Spleen (tissue), 7 donors: ENCODE results near the gene CD81.

Source experiments
- CTCF ChIP-seq, 11 experiments: fragments of 200-600 bp in 7 of 11; fragments of 450-650 bp in 4 of 11; sonication (generic) in 4 of 11; IDR thresholded peaks in 8 of 11; conservative IDR thresholded peaks in 3 of 11; 1 replicate in 7 of 11; 2 replicates in 4 of 11; pipeline versions ENCODE4 v1.4.0 to v1.8.0; 2016 to 2021; ENCODE audit warnings: antibody characterized with exemption in 11 of 11, inconsistent platforms in 4 of 11, mild to moderate bottlenecking in 1 of 11
- POLR2A ChIP-seq, 3 donors: fragments of 450-650 bp; IDR thresholded peaks; one replicate each; pipeline ENCODE4 v1.5.1; 2017; ENCODE audit warnings: antibody characterized with exemption in 3 of 3, mild to moderate bottlenecking in 1 of 3
- POLR2AphosphoS5 ChIP-seq, 3 donors: sonication (generic); formaldehyde crosslinking; IDR thresholded peaks; one replicate each; pipeline ENCODE4 v1.5.1; 2017; ENCODE audit warnings: antibody characterized with exemption in 3 of 3
- donor health status: DM: no; HTN: no; CAD: no; lungs with moderate emphysema.
- donor health status: DM: no; HTN: no; CAD: no.
- donor health status: DM: no; HTN: no; CAD: no.

DNA sequence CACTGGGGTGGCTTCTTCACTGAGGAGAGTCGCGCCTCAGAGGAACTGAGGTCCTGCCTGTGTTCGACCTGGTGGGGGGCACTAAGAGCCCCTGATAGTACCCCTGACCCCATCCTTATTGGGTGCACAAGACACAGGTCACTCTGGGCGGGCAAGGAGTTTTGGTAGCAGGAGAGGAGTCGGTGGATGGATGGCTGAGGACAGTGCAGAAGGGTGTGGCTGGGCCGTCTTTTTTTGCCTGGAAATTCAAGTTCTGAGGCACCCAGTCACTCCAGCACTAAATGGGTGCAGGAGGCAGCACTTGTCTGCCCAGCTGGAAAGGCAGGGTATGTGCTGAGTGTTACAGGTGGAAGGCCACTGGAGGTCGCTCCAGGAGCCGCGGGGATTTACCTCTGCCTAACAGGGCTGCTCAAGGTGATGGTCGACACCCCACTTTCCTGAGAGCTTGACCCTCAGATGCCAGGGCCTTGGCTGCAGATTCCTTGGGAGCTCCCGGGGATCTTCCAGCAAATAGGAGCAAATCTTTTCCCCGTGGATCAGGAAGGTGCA lies 24.4 kb downstream of the CD81 start:
- TF ChIP-seq POLR2A (IDR thresholded peaks at IDR 0.05), result no peak
- no peak for TF ChIP-seq CTCF (IDR thresholded peaks at IDR 0.05 in 8 of 11, conservative IDR thresholded peaks at IDR 0.05 in 3 of 11)
- TF ChIP-seq POLR2AphosphoS5 (IDR thresholded peaks at IDR 0.05), result no peak
